Measurements from ENCODE around the gene KRT13.

DNA sequence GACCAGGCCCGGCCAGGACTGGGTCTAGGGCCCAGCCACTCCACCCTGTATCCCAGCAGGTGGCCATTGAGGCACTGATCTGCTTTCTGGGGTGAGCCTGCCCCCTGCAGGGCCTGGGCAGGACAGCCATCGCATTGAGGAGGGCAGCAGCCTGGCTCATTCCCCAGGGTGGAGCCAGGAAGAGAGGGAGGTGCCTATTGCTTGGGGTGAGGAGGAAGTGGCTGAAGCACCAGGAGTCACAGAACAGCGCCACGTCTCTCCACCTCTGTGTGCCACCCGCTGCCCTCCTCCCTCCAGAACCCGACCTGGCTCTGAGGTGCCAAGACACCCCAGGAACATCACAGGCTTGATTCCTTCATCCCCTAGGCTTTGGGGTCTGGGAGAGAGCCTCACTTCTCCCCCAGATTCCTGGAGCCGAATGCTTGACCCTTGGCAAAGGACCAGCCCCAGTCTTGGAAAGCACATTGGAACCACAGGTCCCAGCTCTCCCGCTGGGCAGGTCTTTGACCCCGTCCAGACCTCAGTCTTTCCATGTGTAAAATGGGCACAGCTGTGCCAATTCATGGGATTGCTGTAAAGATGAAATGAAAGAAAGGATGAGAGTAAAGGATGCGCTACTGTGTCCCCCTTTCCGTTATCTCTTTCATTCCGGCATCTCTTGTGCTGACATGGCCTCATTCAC, 8.5 kb downstream of the KRT13 start:
- TF ChIP-seq GABPA (IDR thresholded peaks at IDR 0.05 in 1 of 2, conservative IDR thresholded peaks at IDR 0.05 in 1 of 2) (no peak), EGR1 (IDR thresholded peaks at IDR 0.05; ENCODE audit: low read depth in 2 of 2) (no peak), TAF1 (conservative IDR thresholded peaks at IDR 0.05) (no peak), RAD21 (IDR thresholded peaks at IDR 0.05) (peak; percentile 66 to 76), SP1 (IDR thresholded peaks at IDR 0.05) (no peak)
- TF ChIP-seq, protein P1, sequence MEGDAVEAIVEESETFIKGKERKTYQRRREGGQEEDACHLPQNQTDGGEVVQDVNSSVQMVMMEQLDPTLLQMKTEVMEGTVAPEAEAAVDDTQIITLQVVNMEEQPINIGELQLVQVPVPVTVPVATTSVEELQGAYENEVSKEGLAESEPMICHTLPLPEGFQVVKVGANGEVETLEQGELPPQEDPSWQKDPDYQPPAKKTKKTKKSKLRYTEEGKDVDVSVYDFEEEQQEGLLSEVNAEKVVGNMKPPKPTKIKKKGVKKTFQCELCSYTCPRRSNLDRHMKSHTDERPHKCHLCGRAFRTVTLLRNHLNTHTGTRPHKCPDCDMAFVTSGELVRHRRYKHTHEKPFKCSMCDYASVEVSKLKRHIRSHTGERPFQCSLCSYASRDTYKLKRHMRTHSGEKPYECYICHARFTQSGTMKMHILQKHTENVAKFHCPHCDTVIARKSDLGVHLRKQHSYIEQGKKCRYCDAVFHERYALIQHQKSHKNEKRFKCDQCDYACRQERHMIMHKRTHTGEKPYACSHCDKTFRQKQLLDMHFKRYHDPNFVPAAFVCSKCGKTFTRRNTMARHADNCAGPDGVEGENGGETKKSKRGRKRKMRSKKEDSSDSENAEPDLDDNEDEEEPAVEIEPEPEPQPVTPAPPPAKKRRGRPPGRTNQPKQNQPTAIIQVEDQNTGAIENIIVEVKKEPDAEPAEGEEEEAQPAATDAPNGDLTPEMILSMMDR (IDR thresholded peaks at IDR 0.05; ENCODE audit: low read depth, low read length, missing input control), result peak; percentile 48
- TF ChIP-seq, protein P2, sequence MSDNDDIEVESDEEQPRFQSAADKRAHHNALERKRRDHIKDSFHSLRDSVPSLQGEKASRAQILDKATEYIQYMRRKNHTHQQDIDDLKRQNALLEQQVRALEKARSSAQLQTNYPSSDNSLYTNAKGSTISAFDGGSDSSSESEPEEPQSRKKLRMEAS (IDR thresholded peaks at IDR 0.05), result no peak
- TF ChIP-seq, protein P3, sequence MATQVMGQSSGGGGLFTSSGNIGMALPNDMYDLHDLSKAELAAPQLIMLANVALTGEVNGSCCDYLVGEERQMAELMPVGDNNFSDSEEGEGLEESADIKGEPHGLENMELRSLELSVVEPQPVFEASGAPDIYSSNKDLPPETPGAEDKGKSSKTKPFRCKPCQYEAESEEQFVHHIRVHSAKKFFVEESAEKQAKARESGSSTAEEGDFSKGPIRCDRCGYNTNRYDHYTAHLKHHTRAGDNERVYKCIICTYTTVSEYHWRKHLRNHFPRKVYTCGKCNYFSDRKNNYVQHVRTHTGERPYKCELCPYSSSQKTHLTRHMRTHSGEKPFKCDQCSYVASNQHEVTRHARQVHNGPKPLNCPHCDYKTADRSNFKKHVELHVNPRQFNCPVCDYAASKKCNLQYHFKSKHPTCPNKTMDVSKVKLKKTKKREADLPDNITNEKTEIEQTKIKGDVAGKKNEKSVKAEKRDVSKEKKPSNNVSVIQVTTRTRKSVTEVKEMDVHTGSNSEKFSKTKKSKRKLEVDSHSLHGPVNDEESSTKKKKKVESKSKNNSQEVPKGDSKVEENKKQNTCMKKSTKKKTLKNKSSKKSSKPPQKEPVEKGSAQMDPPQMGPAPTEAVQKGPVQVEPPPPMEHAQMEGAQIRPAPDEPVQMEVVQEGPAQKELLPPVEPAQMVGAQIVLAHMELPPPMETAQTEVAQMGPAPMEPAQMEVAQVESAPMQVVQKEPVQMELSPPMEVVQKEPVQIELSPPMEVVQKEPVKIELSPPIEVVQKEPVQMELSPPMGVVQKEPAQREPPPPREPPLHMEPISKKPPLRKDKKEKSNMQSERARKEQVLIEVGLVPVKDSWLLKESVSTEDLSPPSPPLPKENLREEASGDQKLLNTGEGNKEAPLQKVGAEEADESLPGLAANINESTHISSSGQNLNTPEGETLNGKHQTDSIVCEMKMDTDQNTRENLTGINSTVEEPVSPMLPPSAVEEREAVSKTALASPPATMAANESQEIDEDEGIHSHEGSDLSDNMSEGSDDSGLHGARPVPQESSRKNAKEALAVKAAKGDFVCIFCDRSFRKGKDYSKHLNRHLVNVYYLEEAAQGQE (IDR thresholded peaks at IDR 0.05), result no peak
